ENCODE measurements around the gene SPATA16.
"Not testable (repeated sequence)": the region's sequence is repeated elsewhere in the genome, so short reads cannot be mapped to it uniquely, and the experiment has no call there.

Gene SPATA16

GRCh38 chr3:173055228-173055933 is 85.7 kb downstream of the SPATA16 start:
- DNase-seq = no peak

- DNase-seq = no peak
These were observed 91.7 kb downstream of the SPATA16 start for GRCh38 chr3:173049360-173049759.

DNA sequence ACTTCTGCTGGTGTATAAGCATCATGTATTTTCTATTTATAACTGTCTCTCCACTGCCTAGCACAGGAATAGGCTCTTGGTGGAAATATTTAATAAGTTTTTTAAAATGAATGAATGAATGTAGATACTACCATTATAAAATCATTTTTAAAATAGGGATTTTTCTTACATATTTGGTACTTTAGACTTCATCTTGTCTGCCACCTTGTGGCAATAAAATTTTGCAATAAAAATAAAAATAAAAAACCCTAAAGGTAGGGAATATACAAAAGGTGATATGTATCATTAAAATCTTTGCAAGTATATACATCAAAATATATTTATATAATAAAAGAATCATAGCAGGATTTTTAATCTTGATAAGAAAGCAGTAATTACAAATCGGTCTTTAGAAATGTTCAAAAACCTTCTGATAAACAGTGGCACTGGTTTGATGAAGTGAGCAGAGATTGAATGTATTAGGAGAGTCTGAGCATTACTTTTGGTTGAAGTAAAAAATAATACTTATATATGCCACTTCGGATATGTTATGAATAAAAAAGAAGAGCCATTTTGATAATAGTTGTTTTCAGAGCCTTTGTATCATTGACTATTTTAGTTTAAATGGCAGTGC is 95.2 kb downstream of the SPATA16 start:
- no peak for DNase-seq

- DNase-seq = no peak
These were observed 96.0 kb downstream of the SPATA16 start for GRCh38 chr3:173044998-173045397.

DNA sequence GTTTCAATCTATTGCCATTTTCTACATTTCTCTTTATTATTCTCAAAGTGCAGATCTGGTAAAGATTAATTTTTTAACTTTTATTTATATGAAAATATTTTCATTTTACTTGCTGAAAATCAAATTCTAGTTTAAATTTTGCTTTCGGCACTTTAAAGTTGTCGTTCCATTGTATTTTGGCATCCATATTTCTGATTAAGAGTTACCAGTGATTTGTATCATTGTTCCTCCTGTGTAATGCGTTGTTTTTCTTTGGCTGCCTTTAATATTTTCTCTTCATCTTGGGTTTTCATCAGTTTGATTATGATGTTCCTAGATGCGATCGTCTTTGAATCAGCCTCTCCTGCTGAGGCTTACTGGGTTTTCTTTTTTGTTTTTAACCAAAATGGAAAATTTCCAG is 97.3 kb downstream of the SPATA16 start:
- DNase-seq = no peak

DNA sequence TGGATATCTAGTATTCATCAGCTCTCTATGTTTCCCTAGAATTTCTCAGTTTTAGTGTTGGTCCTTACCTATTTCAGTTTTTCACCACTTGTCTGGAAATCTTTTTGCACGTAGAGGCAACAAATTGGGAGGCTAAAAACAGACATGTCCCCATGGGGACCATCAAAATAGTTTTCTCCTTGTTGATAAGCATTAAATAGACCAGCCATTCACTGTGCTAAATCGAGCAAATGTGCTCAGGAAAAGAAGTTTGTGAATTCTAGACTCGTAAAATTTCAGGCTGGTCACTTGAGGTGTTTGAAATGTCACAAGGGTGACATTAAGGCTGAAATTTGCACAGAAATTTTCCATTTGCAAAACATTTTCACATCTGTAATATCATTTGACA is 102.6 kb downstream of the SPATA16 start:
- no peak for DNase-seq

DNA sequence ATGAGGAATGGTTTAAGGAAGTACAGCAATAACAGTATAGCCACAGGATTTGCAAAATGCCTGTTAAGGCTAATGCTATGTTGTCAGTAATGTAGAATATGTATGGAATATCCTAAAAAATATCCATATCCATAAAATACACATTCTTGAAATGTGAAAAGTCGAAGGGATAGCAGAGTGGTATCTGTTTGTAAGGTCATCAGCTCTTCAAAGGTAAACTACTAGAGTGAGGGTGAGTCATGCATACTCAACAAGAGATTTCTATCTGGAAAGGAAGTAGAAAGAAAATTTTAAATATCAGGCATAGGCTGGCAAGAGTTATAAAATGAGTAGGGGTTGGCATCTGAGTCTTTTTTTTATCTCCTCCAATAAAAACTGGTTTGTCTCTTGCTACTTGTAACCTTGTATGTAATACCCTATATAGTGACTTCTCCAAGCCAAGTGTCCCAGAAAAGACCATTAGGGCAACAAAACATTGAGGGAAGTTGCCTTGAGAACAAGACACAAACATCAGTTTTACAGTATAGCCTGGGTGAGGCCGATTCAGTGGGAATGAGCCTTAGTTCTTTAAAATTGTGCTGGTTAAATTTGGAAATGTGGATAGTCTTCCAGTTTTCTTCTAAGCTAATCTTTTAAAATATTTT is 103.1 kb downstream of the SPATA16 start:
- no peak for DNase-seq

DNA sequence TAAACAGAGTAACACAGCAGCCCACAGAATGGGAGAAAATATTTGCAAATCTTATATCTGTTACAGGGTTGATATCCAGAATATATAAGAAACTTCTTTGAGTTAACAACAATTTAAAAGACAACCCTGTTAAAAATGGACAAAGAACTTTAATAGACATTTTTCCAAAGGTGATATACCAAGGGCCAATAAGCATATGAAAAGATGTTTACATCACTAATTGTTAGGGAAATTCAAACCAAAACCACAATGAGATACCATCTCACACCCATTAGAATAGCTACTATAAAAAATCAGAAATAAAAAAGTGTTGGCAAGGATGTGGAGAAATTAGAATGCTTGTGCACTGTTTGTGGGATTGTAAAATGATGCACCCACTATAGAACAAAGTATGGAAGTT is 110.8 kb downstream of the SPATA16 start:
- no peak for DNase-seq

DNA sequence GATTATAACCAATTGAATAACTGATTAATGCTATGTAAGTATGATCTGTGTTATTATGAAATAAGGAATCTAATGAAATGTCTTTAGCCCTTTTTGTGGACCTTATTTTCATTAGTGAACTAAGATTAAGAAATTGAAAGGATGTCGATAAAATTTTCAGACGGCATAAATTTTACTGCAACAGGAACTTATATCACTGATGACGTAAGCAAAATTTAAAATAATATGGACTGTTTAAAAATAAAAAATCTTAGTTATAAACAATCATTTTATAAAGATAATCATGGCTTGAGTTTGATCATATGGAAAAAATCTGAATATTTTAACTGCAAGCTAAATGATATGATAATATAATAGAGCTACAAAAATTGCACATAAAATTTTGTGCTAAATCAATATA is 112.7 kb downstream of the SPATA16 start:
- DNase-seq = no peak

GRCh38 chr3:173027429-173027828 is 113.6 kb downstream of the SPATA16 start:
- DNase-seq = no peak

DNA sequence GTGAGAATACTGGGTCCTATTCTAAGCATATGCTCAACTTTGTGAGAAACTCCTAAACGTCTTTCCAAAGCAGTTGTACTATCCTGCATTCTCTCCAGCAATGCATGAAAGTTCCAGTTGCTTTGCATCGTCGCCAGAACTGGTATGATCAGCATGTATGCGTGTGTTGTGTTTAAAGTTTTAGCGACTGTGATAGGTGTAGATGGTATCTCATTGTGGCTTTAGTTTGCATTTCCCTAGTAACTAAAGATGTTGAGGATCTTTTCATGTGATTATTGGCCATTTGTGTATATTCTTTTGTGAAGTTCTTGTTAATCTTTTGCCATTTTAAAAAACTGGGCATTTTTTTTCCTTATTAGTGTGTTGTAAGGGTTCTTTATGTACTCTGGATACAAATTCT is 115.1 kb downstream of the SPATA16 start:
- DNase-seq = no peak

- DNase-seq = no peak
These were observed 119.4 kb downstream of the SPATA16 start for GRCh38 chr3:173021547-173022185.

DNA sequence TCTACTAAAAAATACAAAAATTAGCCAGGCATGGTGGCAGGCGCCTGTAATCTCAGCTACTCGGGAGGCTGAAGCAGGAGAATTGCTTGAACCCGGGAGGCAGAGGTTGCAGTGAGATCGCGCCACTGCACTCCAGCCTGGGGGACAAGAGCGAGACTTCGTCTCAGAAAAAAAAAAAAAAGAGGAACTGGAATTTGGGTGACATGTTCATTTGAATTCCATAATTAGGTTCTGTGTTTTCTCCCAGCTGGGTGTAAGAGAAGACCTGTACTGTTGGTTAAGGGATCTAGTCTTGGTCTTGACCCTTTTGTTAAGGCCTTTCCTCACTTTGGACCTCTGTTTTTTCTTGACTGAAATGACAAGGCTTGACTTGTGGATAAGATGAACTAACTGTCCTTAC is 120.9 kb downstream of the SPATA16 start:
- DNase-seq = not testable (repeated sequence)

DNA sequence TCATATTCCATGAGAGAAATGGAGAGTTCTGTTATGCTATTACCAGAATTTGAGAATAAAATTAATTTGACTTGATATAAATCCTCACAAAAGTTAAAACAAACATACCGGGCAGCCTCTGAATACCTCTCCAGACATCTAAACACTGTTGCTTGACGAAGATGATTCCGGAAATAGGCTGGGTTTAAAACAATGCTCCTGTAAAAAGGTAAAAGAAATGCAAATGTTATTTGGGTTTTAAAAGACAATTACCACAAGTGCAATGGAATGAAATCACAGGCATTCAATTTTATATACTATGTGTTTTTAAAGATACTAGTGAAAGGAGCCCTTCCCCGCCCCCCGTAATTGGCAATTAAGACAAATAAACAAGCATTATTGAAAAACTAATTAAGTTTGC is 121.7 kb downstream of the SPATA16 start:
- DNase-seq = no peak

- DNase-seq = no peak
These were observed 122.3 kb downstream of the SPATA16 start for GRCh38 chr3:173018758-173019157.

GRCh38 chr3:173013219-173013832 is 127.7 kb downstream of the SPATA16 start:
- DNase-seq = no peak

DNA sequence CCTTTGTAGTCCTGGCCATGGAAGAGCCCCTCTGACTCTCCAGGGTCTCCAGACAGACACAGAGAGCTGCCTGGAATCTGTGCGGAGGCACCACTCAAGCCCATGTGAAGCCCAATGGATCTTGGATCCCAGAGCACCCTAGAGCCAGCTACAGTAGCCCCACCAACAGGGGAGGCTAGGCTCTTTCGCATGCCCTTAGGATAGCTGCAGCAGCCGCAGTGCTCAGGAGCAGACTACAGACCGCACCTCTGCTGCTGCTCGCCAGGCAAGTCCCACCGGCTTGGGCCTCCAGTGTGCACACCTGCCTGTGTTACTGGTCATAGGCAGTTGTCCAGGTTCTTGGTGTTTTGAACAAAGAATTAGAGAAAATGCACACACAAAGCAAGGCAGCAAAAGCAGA is 131.6 kb downstream of the SPATA16 start:
- no peak for DNase-seq

GRCh38 chr3:173008978-173009377 is 132.1 kb downstream of the SPATA16 start:
- DNase-seq = no peak

DNA sequence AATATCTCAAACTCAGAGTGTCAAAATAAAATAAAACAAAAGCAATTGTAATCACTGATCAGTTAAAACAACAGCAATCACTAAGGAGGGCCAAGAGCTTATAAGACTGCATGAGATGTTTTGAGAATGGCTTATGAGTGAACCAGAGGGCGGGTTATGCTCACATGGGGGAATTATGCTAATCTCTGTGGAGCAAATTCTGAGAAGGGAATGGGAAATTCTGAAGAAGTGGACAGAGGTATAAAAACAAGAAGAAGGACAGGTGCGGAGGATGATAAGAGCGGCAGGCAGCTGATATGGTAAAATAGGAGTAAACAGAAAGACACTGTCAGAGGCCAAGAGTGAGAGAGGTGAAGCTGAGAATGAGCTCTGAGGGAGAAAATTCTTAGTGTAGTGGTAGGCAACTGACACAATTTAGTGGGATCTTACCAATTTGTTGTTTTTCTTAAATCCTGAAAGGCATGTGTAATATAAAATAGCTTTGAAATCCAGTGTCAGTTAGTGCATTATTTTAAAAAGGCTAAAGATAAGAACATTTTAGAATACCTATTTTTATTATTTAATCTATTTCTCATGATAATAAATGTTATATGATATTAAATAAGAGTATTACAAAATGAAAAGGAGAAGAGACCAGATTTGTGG is 133.8 kb downstream of the SPATA16 start:
- DNase-seq = no peak

DNA sequence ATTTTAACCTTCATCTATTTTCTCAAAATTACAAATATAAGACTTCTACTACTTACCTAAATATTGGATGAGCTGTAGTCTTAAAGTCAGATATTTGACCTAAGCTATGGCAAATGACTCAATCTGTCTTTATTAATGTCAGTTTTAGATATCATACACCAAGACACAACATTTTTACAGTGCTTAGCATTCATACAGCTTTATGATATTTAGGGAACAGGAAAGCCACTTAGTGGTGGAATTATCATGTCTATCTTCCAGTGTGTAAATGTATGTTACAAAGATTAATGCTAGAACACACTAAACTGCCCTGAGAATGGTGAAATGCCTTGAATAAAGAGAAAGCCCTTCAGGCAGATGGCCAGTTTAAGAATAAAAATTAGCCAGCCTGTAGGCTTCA is 135.0 kb downstream of the SPATA16 start:
- DNase-seq = no peak

DNA sequence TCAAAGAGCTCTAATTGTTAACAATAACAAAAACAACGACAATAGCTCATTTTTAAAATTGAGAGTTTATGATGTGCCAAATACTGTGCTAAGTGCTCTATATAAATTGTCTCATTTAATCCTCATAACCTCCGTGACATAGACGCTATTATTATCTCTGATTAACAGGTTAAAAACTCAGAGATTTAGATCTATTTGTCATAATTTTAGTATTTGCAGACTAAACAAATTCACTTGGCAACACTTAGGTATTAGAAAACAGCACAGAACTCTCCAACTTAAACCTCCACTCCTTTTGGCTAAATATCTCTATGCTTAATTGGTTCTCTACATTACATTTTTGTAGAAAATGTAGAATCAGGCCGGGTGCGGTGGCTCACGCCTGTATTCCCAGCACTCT is 136.4 kb downstream of the SPATA16 start:
- DNase-seq = no peak

GRCh38 chr3:173003956-173004355 is 137.1 kb downstream of the SPATA16 start:
- no peak for DNase-seq

DNA sequence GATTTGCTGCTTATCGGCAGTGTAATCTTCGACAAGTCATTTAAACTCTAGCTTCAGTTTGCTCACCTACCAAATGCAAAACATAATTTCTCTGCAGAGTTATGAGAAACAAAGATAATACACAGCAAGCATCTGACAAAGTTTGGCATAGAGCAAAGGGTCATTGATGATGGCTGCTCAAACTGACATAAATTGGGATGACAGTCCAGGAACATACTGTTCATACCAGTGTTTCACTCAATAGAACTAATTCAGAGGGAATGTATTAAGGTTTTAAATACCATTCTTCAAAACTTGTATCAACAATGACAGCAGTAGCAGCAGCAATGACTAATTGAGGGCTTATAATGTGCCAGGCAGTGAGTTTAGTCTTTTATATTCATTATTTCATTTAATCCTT is 137.6 kb downstream of the SPATA16 start:
- DNase-seq = no peak

All from GF-D8 (cell line).